Measurements from ENCODE around the gene ALDH1A3.

The ALDH1A3 gene

DNA sequence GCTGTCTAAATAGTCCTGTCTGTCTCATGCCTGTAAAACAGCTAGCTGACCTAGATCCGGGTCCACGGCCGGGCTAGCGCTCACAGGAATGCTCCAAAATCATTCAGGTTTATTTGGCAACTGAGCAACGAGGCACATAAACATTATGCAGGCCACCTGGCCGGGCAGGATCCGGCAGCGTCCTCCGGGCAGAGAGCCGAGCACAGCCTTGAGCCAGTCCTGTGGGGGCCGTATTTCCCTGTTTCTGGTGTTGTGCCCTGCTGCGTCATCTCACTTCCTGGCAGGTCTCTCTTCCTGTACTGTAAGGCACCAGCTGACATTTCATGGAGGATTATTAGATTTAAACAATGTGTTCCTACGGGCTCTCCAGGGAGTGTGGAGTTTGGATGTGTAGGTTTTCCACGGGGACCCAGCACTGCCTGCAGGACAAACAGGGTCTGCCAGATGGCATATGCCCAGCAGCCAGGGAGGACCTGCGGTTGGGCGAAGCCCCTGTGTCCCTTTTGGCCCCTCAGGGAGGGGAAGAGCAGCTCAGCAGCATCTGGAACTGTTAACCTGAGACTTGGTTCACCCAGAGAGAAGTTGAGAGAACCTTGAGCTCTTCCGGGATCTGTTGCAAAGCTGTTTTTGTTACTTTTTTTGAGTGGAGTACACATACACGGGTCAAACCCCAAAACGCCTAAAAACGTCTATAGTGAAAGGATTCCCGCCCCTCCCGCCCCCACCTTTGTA lies 23.0 kb downstream of the ALDH1A3 start:
- no peak overlapping the region for H3K4me3 ChIP-seq (ENCODE audit: low read depth, low read length)
- TF ChIP-seq MYC (IDR thresholded peaks at IDR 0.05; ENCODE audit: low read depth, low read length) (no peak), POLR2A (IDR thresholded peaks at IDR 0.05; ENCODE audit: extremely low read depth, insufficient read length) (no peak)
- TF ChIP-seq, protein P1, sequence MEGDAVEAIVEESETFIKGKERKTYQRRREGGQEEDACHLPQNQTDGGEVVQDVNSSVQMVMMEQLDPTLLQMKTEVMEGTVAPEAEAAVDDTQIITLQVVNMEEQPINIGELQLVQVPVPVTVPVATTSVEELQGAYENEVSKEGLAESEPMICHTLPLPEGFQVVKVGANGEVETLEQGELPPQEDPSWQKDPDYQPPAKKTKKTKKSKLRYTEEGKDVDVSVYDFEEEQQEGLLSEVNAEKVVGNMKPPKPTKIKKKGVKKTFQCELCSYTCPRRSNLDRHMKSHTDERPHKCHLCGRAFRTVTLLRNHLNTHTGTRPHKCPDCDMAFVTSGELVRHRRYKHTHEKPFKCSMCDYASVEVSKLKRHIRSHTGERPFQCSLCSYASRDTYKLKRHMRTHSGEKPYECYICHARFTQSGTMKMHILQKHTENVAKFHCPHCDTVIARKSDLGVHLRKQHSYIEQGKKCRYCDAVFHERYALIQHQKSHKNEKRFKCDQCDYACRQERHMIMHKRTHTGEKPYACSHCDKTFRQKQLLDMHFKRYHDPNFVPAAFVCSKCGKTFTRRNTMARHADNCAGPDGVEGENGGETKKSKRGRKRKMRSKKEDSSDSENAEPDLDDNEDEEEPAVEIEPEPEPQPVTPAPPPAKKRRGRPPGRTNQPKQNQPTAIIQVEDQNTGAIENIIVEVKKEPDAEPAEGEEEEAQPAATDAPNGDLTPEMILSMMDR (IDR thresholded peaks at IDR 0.05; ENCODE audit: low read depth, low read length): no peak
- TF ChIP-seq, protein P2, sequence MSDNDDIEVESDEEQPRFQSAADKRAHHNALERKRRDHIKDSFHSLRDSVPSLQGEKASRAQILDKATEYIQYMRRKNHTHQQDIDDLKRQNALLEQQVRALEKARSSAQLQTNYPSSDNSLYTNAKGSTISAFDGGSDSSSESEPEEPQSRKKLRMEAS (IDR thresholded peaks at IDR 0.05; ENCODE audit: low read depth, low read length): no peak
- DNase-seq (ENCODE audit: low read depth): peak; percentile 52

DNA sequence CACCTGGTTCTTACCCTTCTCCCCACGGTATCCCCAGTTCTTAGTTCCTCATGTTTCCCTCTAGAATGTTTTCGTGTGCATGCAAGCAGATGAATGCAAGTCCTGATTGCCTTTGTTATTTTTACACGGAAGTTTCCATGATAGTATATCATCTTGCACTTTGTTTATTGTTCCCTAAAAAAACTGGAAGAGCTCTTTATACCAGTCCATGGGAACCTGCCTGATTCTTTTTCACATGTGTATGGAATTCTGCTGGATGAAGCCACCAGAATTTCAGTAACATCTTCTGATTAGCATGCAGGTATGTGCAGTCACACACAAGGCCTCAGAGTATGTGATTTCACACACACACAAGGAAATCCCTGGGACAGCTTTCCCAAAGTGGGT lies 23.5 kb downstream of the ALDH1A3 start:
- no peak for DNase-seq (ENCODE audit: low read depth)
- TF ChIP-seq MYC (IDR thresholded peaks at IDR 0.05; ENCODE audit: low read depth, low read length): no peak
- TF ChIP-seq, protein P1 (IDR thresholded peaks at IDR 0.05; ENCODE audit: low read depth, low read length): no peak
- TF ChIP-seq, protein P2 (IDR thresholded peaks at IDR 0.05; ENCODE audit: low read depth, low read length): no peak
- no peak for TF ChIP-seq POLR2A (IDR thresholded peaks at IDR 0.05; ENCODE audit: extremely low read depth, insufficient read length)
- H3K4me3 ChIP-seq (ENCODE audit: low read depth, low read length): no peak overlapping the region

DNA sequence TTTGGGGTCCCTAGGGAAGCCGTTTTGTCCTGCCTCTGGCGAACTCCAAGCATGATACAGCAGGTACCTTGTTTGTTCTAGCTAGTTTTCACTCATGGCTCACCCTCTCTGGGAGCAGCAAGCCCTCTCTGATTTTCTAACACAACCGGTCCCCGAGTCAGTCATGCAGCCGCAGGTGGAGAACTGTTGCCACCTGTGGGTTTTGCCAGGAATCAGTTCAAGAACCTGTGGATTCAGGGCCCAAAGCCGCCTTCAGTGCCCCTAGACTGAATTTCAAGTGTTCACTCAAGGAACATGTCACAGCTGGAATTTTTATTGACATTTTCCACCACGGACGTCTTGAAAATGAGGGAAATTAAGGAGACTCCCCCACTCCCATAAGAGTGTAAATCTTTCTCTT lies 26.2 kb downstream of the ALDH1A3 start:
- no peak overlapping the region for H3K4me3 ChIP-seq (ENCODE audit: low read depth, low read length)
- DNase-seq (ENCODE audit: low read depth): no peak
- TF ChIP-seq POLR2A (IDR thresholded peaks at IDR 0.05; ENCODE audit: extremely low read depth, insufficient read length) (no peak), MYC (IDR thresholded peaks at IDR 0.05; ENCODE audit: low read depth, low read length) (no peak)
- TF ChIP-seq, protein P1 (IDR thresholded peaks at IDR 0.05; ENCODE audit: low read depth, low read length): no peak
- TF ChIP-seq, protein P2 (IDR thresholded peaks at IDR 0.05; ENCODE audit: low read depth, low read length): no peak

DNA sequence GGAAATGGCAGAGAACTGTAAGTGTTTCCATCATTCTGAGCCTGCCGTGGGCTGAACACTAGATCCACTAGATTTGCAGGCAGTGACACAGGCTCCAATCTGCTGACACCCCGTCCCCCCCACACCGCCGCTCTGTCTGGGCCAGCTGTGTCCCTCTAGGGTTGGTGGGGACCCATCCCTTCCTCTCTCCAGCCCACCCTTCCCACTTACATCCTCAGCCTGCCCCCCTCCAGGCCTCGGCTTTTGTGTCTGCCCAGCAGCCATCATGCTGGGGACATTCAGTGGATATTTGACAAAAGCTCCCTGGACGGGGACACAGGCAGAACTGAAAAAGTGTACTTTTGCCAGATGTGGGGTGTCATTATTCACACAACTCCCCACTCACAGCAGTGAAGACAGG lies 28.8 kb downstream of the ALDH1A3 start:
- TF ChIP-seq, protein P2 (IDR thresholded peaks at IDR 0.05; ENCODE audit: low read depth, low read length): no peak
- TF ChIP-seq, protein P1 (IDR thresholded peaks at IDR 0.05; ENCODE audit: low read depth, low read length): no peak
- TF ChIP-seq POLR2A (IDR thresholded peaks at IDR 0.05; ENCODE audit: extremely low read depth, insufficient read length) (no peak), MYC (IDR thresholded peaks at IDR 0.05; ENCODE audit: low read depth, low read length) (no peak)
- DNase-seq (ENCODE audit: low read depth): no peak
- H3K4me3 ChIP-seq (ENCODE audit: low read depth, low read length): no peak overlapping the region

DNA sequence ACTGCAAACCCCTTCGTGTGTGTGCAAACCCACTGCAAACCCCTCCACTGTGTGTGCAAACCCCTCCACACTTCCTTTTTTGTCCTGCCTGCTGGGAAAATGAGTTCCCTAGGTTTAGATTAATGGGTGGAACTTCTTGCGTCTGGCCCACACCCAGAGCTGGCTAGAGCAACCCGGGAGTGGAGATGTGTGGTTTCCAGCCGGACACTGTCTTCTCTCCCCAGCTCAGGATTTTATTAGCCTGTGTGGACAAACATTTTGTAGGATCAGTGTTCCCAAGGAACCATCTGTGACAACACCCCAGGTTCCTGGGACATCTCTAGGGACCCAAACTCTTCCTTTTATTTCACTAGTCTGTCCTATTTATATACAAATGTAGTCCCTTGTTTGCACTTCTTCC lies 29.9 kb downstream of the ALDH1A3 start:
- no peak for DNase-seq (ENCODE audit: low read depth)
- H3K4me3 ChIP-seq (ENCODE audit: low read depth, low read length): no peak overlapping the region
- TF ChIP-seq, protein P1 (IDR thresholded peaks at IDR 0.05; ENCODE audit: low read depth, low read length): no peak
